Esophagus muscularis mucosa (tissue), 4 donors: Measurements from ENCODE around the gene CIZ1. TPM values are rescaled to one million over a fixed set of nuclear protein-coding genes. Genes with fewer than 3 reads are reported as not detected.

ENCODE experiments used
- DNase-seq: peaks from one replicate; pipeline ENCODE4 v3.0.0-alpha.2; 2017; ENCODE audit errors: extremely low spot score
- H3K27ac ChIP-seq, 4 donors: fragments of 200-600 bp; sonication (generic); replicated peaks in 1 of 4; 1 replicate in 3 of 4; 2 replicates in 1 of 4; pipeline ENCODE4 v1.5.1; 2016 to 2019; ENCODE audit warnings: mild to moderate bottlenecking in 1 of 4
- H3K27me3 ChIP-seq, 4 donors: fragments of 200-600 bp; sonication (generic); one replicate each; pipeline versions ENCODE4 v1.5.1 to v1.6.0; 2016 to 2019
- H3K36me3 ChIP-seq, 4 donors: fragments of 200-600 bp; sonication (generic); one replicate each; pipeline ENCODE4 v1.5.1; 2016 to 2019
- H3K4me1 ChIP-seq, 4 donors: fragments of 200-600 bp; sonication (generic); one replicate each; pipeline ENCODE4 v1.5.1; 2016 to 2019
- H3K4me3 ChIP-seq, 4 donors: fragments of 200-600 bp; sonication (generic); 1 replicate in 2 of 4; 2 replicates in 2 of 4; pipeline ENCODE4 v1.5.1; 2016 to 2019; ENCODE audit warnings: mild to moderate bottlenecking in 4 of 4, moderate library complexity in 1 of 4
- H3K9me3 ChIP-seq, 4 donors: fragments of 200-600 bp; sonication (generic); 1 replicate in 3 of 4; 2 replicates in 1 of 4; pipeline ENCODE4 v1.5.1; 2016 to 2019
- CTCF ChIP-seq, 3 experiments: fragments of 200-600 bp in 2 of 3; fragments of 450-650 bp in 1 of 3; sonication (generic) in 2 of 3; IDR thresholded peaks; one replicate each; pipeline ENCODE4 v1.5.1; 2017 to 2019; ENCODE audit warnings: antibody characterized with exemption in 3 of 3, mild to moderate bottlenecking in 2 of 3, moderate library complexity in 1 of 3
- EP300 ChIP-seq: sonication (generic); formaldehyde crosslinking; IDR thresholded peaks from one replicate; pipeline ENCODE4 v1.6.1; 2017; ENCODE audit warnings: antibody characterized with exemption
- POLR2A ChIP-seq: fragments of 450-650 bp; IDR thresholded peaks from one replicate; pipeline ENCODE4 v1.6.1; 2017; ENCODE audit warnings: antibody characterized with exemption, moderate library complexity, mild to moderate bottlenecking, low read depth
- POLR2AphosphoS5 ChIP-seq, 2 donors: sonication (generic); formaldehyde crosslinking; IDR thresholded peaks; one replicate each; pipeline ENCODE4 v1.6.1; 2017; ENCODE audit warnings: antibody characterized with exemption in 2 of 2
- WGBS: methylation state at CpG from one replicate; pipeline ENCODE4 v1.1.5; 2018; 5-methylcytosine and 5-hydroxymethylcytosine counted together
- intact Hi-C: fragments of 100-400 bp; cut with DNase I; formaldehyde crosslinking; loops from one replicate; pipeline ENCODE4 v1.15.1; 2023
- total RNA-seq, 4 donors: library from RNA; depleted of rRNA; stranded (reverse); fragments of >200 nt; gene quantifications; one replicate each; pipeline versions ENCODE4 v1.1.0 to v1.2.1, GENCODE V29; 2016

Gene CIZ1
- total RNA-seq, 4 donors from 2014 or later = 57.5 to 110 (median 73.2) TPM

GRCh38 chr9:128175102-128175563, 16.2 kb downstream of the CIZ1 start:
- no peak overlapping the region for H3K27ac ChIP-seq
- no peaks in the 10 kb centered on the region for H3K27me3 ChIP-seq
- intact Hi-C loops = no loop called here
- peaks cover 57 to 87% (median 78%) of the 10 kb centered on the region in 4 donors for H3K36me3 ChIP-seq
- no peak overlapping the region for H3K4me3 ChIP-seq
- 66% methylated on average over 8 of the region's 8 CpGs for WGBS
- DNase-seq = no peak
- no peaks in the 10 kb centered on the region for H3K4me1 ChIP-seq
- no peak for TF ChIP-seq POLR2AphosphoS5 (IDR thresholded peaks at IDR 0.05)
- TF ChIP-seq CTCF (IDR thresholded peaks at IDR 0.05) = no peak
- no peak for TF ChIP-seq POLR2A
- no peak for TF ChIP-seq EP300
- no peaks in the 10 kb centered on the region for H3K9me3 ChIP-seq

- no peaks in the 10 kb centered on the region for H3K27me3 ChIP-seq
- H3K4me3 ChIP-seq = no peak overlapping the region
- no peaks in the 10 kb centered on the region for H3K4me1 ChIP-seq
- TF ChIP-seq CTCF (IDR thresholded peaks at IDR 0.05) = no peak
- no peak for TF ChIP-seq POLR2AphosphoS5 (IDR thresholded peaks at IDR 0.05)
- no peak for TF ChIP-seq POLR2A
- no peak for TF ChIP-seq EP300
- no peaks in the 10 kb centered on the region for H3K9me3 ChIP-seq
- H3K27ac ChIP-seq = no peak overlapping the region
- peaks cover 57 to 87% (median 78%) of the 10 kb centered on the region in 4 donors for H3K36me3 ChIP-seq
- WGBS = 97% methylated on average over 4 of the region's 4 CpGs
- no peak for DNase-seq
- intact Hi-C loops = no loop called here
Observed at GRCh38 chr9:128174062-128174461, 17.3 kb downstream of the CIZ1 start.

GRCh38 chr9:128169925-128170324, 21.4 kb downstream of the CIZ1 start:
- no peak for DNase-seq
- H3K27me3 ChIP-seq = no peaks in the 10 kb centered on the region
- WGBS = 89% methylated on average over 7 of the region's 8 CpGs
- H3K27ac ChIP-seq = no peak overlapping the region
- H3K4me3 ChIP-seq = no peak overlapping the region
- TF ChIP-seq POLR2AphosphoS5 (IDR thresholded peaks at IDR 0.05) (no peak), EP300 (no peak), CTCF (IDR thresholded peaks at IDR 0.05) (no peak), POLR2A (no peak)
- no peaks in the 10 kb centered on the region for H3K4me1 ChIP-seq
- intact Hi-C loops = no loop called here
- peaks cover 54 to 87% (median 77%) of the 10 kb centered on the region in 4 donors for H3K36me3 ChIP-seq
- no peaks in the 10 kb centered on the region for H3K9me3 ChIP-seq

- Histone ChIP-seq H3K9me3 (no peaks in the 10 kb centered on the region), H3K27me3 (no peaks in the 10 kb centered on the region), H3K4me3 (no peak overlapping the region), H3K4me1 (no peaks in the 10 kb centered on the region), H3K27ac (no peak overlapping the region), H3K36me3 (peaks cover 51 to 87% (median 77%) of the 10 kb centered on the region in 4 donors)
- no peak for DNase-seq
- intact Hi-C loops = no loop called here
- WGBS = 90% methylated on average over 5 of the region's 8 CpGs
- TF ChIP-seq EP300 (no peak), POLR2A (no peak), POLR2AphosphoS5 (IDR thresholded peaks at IDR 0.05) (no peak), CTCF (IDR thresholded peaks at IDR 0.05) (no peak)
Observed at GRCh38 chr9:128169492-128169891, 21.9 kb downstream of the CIZ1 start.

GRCh38 chr9:128168731-128169308, 22.6 kb downstream of the CIZ1 start:
- no peak for TF ChIP-seq POLR2A
- no peak for TF ChIP-seq POLR2AphosphoS5 (IDR thresholded peaks at IDR 0.05)
- TF ChIP-seq CTCF (IDR thresholded peaks at IDR 0.05) = no peak
- TF ChIP-seq EP300 = no peak
- intact Hi-C loops = no loop called here
- no peaks in the 10 kb centered on the region for H3K4me1 ChIP-seq
- no peaks in the 10 kb centered on the region for H3K27me3 ChIP-seq
- no peak for DNase-seq
- no peak overlapping the region for H3K4me3 ChIP-seq
- WGBS = 93% methylated on average over 8 of the region's 8 CpGs
- no peak overlapping the region for H3K27ac ChIP-seq
- H3K36me3 ChIP-seq = peaks cover 51 to 87% (median 77%) of the 10 kb centered on the region in 4 donors
- H3K9me3 ChIP-seq = no peaks in the 10 kb centered on the region
